Cerebellar nuclear complex (tissue), 1 donor: ENCODE results near the gene CAPN15.
A peak's percentile ranks its signal among the peaks of the same experiment; 100 is the strongest.
"Not testable (repeated sequence)": the region's sequence is repeated elsewhere in the genome, so short reads cannot be mapped to it uniquely, and the experiment has no call there.

Source experiments
- DNase-seq, 2 experiments: peaks; one replicate each; lab custom pipeline; 2025; lab: John Stamatoyannopoulos, UW

CAPN15 gene

DNA sequence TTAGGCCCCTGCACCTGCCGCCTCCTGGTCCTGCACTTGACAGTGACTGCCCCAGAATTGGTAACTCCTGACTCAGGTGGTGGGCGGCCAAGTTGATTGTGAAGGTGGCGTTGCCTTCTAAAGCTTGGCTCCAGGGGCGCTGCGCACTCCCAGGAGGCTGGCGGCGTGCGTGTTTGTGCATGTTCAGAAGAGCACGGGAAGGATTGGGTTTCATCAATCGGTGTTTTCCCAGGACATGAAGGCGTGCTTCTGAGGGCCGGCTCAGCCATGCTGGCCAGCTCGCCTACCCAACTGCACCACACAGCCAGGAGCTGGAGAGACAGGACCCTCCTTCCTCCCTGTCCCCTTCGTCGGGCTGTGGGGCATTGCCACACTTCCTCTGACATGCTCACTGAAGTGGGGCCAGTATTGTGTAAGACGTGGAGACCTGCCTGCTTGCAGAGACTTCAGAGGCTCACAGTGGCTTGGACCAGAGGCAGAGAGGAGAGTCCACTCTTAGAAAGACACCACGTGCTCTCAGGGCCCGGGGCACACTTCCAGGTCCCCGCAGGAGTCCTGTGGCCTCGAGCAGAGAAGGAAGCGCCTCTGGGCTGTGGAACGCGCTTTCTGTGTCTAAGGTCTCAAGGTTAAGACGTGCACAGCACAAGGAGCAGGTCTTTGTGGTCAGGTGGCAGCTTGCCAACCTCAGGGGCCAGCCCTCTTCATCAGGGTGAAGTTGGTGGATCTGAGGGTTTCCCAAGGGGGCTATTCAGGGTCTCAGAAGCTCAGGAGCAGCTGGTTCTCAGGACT is 65.2 kb downstream of the CAPN15 start:
- DNase-seq: no peak

DNA sequence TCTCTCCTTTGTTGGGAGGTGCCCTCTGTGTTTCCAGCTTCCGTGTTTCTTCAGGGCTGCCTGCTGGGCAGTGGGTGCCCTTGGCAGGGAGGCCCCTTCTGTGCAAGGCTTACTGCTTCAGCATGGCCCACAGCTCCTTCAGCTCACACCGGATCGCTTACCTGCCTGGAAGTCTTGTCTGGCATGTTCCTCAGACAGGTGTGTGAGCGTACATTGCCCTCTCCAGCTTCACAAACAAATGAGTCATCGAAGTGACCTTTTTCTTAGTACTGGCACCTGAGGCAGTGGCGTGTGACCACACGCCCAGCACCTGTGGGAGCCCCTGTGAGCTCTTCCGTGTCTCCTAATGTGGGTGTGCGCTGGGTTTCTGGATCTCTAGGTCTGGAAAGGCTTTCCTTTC is 65.9 kb downstream of the CAPN15 start:
- DNase-seq: no peak

DNA sequence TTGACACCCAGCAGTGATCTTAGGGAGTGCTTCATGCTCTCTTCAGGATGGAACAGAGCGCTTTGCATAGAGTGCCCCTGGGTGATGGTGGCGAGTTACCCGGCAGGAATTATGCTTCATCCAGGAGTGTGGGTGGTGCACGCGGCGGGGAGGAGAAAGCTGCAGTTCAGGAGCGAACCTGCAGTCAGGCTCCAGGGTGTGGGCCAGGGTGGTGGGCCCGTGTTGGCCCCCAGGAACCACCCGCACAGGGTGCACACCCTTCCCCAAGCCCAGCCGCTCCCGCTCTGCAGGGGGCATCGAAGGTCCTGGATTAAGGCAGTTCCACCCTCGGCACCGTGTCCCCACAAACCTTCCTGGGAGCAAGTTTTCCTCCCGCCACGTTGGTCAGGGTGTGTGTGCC is 66.3 kb downstream of the CAPN15 start:
- DNase-seq: no peak

DNA sequence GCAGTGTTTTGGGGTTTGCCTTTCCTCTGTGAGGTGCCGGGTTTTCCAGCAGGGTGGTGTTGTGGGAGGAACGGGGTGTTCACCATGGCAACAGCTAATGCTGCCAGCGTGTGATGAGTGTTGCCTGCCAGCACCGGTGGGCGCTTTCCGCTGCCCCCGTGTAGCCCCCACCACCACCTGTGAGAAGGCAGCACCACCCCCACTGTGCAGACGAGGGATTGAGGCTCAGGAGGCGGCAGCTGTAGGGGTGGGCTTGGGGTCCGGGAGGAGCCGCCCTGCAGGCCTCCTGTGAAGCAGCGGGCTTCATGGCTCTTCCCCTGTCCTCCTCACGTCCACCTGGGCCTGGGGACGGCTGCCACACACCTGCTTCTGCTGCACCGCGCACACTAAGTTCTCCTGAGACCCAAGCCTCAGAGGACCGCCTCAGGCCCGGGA is 67.6 kb downstream of the CAPN15 start:
- DNase-seq: no peak

DNA sequence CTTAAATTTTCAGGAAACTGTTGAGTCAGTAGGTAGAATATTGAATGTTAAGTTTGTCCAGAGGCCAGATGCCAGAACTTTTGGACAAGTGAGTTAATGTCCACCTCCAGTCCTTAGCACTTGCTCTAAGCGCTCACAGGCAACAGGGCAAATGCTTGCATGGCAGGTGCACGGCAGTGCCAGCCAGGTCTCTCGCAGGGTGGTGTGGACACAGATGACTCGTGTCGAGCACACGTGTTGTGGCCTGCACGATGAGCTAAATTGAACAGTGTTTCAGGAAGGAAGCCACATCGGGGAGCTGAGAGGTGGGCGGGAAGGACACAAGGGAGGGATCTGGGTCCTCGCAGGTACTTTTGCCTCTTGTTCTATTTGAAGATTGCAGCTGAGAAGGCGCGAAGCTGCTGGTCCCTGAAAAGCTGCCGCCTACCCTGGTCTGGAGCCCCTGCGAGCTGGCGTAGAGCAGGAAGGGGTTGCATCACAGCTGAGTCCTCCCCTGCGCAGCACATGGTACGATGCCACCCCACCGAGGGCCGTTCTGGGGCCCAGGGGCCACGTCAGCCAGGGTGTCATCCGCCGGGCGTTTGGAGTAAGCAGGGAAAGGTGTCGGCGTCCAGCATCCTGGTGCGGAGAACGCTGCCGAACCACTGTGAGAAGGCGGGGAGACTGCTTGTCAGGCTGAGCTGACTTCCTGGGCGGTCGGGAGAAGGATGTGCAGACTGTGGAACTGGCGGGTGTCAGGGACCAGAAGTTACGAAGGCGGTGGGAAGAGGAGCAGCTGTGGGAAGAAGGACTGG is 68.6 kb downstream of the CAPN15 start:
- peak; percentile 28 to 45 for DNase-seq

DNA sequence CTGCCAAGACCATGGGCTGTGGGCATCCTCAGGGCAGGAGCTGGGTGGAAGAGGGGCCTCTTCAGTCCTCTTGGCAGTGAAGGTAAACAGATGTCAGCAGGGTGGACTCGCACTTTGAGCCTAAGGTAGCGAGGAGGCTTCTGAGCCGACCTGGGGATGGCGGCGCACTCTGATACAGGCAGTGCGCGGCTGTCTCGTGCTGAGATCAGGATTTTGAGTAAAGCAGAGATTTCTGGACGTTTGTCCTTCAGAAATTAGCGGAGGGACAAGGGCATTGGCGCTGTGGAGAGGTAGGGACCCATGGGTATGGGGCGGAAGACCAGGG is 69.2 kb downstream of the CAPN15 start:
- DNase-seq: no peak

DNA sequence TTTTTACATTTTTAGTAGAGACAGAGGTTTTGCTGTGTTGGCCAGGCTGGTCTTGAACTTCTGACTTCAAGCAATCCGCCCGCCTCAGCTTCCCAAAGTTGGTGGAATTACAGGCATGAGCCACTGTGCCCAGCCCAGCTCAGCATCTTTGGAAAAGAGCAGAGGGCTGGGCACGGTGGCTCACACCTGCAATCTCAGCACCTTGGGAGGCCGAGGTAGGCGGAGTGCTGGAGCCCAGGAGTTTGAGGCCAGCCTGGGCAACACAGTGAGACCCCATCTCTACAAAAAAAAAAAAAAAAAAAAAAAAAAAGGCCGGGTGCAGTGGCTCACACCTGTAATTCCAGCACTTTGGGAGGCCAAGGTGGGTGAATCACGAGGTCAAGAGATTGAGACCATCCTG is 70.1 kb downstream of the CAPN15 start:
- DNase-seq: not testable (repeated sequence)

DNA sequence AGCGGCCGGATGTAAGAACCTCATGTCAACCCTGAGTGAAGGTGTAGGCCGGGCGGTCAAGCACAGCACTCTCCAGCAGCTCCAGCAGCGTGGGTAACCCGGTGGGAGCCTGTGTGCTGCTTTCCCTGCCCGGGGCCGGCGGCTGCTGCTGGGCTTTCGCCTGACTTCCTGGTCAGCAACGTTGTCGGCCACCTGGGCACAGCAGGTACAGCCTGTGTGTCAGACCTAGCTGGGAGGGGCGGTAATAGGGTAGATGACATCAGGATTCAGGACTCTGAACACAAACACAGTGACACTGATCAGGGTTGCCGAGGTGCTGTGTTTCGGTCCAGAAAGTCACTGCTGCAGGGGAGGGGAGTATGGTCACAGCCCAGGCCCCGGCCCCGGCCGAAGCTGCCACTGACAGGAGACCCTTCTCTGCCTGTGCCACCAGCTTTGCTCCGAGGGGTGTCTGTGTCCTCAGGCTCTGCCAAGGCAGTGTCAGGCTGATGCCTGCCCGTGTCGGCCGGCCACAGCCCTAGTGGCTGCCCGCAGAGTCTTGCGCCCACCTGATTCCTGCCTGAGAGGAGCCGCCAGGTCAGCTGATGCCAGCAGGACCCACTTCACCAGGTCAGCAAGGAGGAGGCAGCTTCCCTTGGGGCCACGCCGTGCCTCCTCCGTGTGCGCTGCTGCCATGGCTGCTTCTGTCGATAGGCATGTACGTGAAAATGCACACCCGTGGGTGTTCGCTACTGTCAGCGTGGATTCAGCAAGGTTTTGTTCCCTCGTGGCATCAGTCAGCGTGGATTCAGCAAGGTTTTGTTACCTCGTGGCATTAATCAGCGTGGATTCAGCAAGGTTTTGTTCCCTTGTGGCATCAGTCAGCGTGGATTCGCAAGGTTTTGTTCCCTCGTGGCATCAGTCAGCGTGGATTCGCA is 71.6 kb downstream of the CAPN15 start:
- DNase-seq: no peak

DNA sequence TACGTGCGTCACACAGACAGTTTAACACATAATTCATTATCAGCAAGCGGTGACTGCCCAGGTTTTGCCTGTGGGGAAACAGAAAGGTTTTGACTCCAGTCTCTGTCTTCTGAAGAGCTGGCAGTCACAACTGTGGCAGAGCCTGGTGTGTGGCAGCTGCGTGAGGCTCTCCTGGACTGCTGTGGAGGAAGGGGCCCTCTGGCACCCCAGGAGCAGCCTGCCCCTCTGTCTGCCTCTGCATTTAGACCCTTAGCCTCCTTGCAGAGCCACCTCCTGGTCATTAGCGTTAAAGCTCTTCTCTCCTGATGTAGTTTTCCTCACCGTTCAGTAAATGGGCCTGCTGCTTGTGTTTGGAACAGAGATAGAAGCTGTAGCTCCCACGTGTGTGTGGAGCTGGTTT is 73.3 kb downstream of the CAPN15 start:
- no peak for DNase-seq

DNA sequence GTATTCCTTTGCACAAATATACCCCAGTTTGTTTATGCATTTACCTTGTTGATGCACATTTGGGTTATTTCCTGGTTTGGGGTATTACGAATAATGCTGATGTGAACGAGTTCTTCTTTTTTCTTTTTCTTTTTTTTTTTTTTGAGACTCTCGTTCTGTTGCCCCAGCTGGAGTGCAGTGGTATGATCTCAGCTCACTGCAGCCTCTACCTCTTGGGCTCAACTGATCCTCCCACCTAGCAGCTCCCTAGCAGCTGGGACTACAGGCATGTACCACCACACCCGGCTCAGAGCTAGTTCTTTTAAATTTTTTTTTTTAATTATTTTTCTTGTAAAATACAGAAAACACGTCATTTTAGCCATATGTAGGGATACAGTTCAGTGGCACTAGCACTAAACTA is 76.4 kb downstream of the CAPN15 start:
- DNase-seq: no peak
